GM23248 (cell line): ENCODE measurements around the gene ANKS1B.

Experiments used
- EZH2 ChIP-seq: fragments of 200-600 bp; sonication (generic); IDR thresholded peaks from 2 replicates; pipeline ENCODE4 v1.6.1; 2018; ENCODE audit warnings: antibody characterized with exemption, mild to moderate bottlenecking; ENCODE audit not compliant: insufficient read depth, poor library complexity, severe bottlenecking
- EZH2phosphoT487 ChIP-seq: fragments of 200-600 bp; sonication (generic); IDR thresholded peaks from 2 replicates; pipeline ENCODE4 v1.6.1; 2018; ENCODE audit warnings: antibody characterized with exemption, moderate library complexity, mild to moderate bottlenecking, low read depth; ENCODE audit not compliant: insufficient read depth

DNA sequence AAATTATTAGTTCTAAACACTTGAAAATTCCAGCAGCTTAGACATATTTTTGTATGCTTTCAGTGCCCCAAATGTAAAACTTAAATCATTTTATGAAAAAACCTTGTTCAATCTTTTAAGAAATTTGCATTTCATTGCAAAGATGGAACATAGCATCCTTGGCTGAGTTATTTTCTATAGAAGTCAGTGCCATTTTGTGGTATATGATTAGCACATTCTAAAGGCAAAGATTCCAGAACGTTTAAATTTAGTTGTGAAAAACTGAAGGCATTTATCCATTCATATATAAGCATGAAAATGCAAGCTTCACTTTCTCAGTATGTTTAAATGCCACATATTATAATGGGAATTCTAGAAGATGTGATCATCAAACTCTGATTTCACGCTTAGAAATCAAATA lies 1007.5 kb downstream of the ANKS1B start:
- TF ChIP-seq EZH2 (no peak), EZH2phosphoT487 (no peak)
